NCI-H446 (cell line): ENCODE data around the gene SAMD5.

ENCODE experiments used
- DNase-seq, 2 experiments: peaks; one replicate each; lab custom pipeline; 2025; lab: John Stamatoyannopoulos, UW

SAMD5 gene

DNA sequence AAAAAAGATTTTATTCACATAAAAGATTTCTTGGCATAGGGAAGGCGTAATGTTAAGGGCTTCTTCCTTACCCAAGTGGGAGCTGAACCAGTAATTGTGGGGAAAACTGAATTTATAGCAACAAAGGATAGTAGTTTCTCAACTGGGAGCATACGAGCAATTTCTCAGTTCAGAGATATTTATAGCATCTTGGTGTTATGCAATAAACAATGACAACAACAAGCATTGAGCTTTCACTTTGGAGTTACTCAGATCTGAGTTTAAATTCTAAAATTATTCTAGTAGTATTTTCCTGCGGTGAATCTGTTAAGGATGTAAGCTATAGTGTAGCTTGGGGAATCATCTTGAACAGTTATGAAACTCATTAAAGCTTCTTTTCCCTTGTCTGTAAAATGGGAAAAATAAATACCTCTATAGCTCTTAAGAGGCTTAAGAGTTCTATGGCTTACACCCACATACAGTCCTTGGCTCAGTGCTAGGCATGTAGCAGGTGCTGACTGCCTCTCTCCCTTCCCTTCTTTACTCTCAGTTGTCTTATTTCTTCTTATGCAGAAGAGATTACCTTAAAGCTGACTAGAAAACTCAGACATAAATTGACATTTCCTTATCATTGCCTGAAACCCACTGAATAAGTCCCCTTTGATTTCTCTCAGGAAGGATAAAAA lies 58.8 kb downstream of the SAMD5 start:
- no peak for DNase-seq

DNA sequence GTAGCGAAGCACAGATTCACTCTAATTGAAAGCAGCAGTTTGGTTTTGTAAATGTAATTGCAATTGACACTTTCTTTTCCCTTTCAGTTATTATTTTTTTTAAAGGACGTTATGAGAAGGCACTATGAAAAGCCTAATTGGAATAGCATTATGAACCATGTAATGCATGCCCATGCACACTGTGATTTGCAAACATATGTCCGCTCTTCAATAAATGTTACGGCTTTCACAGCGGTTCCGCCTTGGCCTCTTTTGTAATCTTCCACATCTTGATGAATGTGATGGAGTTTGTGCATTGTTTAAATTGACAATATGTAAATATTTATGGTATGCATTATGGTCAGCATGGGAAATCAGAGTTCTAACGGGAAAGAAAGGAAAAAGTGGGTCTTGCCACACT lies 61.3 kb downstream of the SAMD5 start:
- DNase-seq: no peak

DNA sequence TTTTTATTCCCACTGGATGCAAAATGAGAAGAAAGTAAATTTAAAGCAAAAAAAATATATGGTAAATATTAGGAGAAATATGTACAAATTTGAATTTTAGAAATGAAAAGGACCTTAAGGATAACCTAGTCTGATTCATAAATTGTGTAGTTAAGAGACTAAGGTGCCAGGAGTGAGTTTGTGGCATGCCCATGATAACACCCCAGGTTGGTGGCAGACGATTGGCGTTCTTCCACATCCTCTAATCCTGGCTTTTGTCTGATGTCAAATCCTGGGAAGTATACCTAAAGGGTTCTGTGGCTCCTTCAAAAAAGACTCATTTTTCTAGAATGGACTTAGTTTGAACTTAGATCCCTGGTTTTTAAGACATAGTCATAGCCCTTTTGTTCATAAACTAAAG lies 62.2 kb downstream of the SAMD5 start:
- DNase-seq: no peak

DNA sequence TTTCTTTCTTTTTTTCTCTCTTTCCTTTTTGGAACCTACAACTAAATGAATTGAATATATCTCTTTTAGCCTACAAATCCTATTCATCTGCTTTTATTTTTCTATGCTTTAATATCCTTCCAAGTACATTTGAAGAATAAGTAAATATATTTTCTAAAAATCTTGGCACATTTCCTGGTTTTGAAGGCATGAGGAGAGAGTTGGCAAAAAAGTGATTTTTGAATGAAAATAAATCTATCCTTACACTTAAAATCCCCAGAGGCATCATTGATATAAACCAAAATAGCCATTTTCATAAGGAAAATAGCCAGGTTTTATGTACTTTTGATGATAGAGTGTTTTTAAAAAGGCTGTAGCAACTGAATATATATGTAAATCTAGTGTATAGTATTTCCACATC lies 69.0 kb downstream of the SAMD5 start:
- peak in 1 of 2 experiments; percentile 34 for DNase-seq

DNA sequence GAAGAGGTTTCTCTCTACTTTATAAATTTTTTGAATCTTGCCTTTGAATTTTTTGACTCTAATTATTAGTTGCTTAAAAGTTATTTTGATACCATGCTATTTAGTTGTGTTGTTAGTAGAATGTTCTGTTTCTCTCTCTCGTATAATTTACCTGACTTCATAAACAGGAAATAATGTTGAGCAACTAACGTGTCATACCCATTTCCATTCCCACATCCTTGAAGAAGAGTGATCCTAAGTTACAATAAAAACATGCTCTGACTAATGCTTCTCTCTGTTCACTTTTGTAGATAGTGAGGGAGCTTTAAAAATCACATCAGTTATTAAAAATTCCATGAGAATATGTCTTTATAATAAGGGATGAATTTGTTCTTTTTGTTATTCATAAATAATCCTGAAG lies 69.7 kb downstream of the SAMD5 start:
- no peak for DNase-seq

DNA sequence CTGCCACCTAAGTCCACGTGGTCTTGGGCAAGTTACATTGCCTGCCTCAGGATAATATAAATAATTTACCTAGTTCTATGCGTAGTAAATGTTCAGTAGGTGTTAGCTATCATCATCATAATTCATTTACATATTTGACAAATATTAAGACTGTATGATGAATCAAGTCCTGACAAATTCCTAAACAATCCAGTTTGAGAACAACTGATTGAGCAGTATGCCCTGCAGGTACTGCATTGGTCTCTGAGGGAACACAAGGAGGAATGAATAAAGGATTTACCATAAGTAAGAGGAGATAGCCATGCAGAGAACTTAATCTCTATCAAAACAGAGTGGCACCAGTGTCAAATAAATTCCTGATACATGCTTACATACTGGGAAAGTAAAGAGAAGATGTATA lies 70.4 kb downstream of the SAMD5 start:
- DNase-seq: no peak

DNA sequence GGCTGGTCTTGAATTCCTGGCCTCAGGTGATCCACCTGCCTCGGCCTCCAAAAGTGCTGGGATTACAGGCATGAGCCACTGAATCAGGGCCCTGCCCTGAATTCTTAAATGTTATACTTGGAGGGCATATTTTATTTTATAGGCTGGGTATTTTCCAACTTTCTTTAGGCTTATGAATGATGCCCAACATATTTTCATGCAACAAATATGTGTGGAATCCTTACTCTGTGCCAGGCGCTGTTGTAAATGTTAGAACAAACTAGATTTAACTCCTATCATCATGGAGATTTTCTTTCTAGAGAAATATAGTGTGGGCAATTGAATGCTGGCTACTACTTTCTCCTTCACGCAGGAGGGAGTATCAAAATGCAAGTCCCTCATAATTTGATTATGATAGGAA lies 71.2 kb downstream of the SAMD5 start:
- no peak for DNase-seq

DNA sequence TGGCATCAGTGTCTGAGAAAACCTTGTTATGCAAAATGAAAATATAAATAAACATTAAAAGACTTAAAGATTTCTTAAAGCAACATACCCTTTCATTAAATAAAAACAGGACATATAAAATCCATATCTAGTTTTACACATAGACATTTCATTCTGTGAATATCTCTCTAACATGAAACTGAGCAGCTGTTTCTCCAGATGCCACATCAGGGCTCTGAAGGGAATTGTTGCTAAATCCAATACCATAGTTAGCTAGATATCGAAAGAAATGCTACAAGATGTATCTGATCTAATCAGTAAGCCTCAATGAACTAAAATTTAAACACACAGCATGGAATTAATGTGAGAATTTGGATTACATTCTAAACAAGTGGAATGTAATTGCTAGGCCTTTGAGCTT lies 74.5 kb downstream of the SAMD5 start:
- DNase-seq: no peak

DNA sequence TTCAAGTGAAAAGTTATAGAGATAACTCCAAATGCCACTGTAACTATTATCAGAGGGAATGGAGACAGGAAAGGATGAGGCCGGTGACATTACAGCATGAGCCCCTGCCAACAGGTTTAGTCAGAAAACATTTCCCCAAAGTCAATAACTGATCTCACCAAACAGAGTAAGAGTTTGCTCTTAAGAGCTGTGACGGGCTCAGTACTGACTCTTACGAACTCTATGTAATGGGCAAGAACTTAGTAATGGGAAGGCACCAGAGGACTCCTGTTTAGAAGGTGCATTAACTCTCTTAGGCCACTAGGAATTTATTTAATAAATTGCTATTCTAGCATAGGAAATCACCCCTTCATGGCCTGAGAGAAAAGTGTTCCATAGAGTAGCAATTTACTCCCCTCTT lies 76.8 kb downstream of the SAMD5 start:
- no peak for DNase-seq

DNA sequence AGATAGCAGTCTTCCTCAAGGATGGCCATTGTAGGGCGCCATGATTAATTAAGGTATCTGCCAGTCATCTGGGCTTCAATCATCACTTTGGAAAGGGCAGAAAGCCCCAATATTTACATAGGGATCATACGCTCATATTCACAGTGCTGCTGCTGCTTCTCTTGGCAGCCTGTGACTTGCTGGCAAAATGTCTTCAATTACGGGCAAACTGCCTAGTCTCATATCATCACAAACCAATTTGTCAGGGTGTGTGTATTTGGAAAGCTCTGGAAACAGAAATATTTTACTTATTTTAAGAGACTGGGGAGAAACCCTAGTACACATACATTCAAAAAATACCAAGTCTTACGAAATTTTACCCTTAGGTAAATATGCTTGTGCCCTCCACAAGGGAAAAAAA lies 77.6 kb downstream of the SAMD5 start:
- peak; percentile 77 to 85 for DNase-seq

DNA sequence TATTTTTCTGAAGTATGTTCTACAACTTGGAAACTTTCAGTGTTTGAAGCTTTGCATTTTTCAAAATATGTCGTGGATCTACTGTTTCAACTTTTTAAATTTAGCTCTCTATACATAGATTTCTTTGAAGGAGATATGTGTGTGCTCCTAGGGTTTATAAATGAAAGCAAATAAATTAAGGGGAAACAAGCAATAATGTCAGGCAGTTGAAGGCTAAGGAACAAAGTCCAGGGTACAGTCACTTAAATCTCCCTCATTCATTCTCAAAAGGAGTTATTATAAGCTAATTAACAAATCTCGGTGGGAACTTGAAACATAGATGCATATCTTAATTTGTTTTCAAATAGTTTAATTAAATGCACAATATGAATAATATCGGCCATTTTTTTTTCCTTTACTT lies 79.4 kb downstream of the SAMD5 start:
- no peak for DNase-seq

DNA sequence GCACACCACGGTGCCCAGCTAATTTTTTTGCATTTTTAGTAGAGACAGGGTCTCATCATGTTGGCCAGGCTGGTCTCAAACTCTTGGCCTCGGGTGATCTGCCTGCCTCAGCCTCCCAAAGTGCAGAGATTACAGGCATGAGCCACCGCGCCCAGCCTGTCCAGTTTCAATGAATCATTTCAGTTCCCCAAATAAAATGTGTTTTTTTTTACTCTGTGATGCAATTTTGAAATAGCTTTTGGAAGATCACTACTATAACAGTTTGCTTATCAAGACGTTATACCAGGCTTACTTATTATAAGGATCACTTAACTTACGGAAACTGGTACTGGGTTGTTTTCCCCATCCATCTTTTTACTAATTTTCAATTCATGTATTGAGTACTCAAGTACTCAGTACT lies 80.0 kb downstream of the SAMD5 start:
- no peak for DNase-seq

DNA sequence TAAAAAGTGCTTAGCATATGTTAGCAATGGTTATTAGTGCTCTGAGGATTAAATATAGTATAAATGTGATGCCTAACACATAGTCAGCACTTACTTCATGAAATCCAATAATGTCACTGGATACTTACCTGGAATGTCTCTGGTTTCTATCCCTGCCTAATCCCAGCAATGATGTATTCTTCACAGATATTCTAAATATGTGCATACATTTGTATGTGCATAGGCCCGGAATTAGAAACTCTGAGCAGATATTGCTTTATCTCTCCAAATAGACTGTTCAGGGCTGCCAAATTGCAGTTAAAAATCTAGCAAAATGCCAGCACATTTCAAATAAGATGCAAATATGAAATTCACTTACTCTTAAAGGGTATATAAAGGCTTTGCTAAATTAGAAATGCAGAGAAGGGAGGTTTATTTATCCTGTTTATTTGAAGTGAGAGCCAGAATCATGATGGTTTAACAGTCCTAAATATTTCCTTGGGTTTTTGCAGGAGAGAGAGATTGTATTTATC lies 81.3 kb downstream of the SAMD5 start:
- no peak for DNase-seq

DNA sequence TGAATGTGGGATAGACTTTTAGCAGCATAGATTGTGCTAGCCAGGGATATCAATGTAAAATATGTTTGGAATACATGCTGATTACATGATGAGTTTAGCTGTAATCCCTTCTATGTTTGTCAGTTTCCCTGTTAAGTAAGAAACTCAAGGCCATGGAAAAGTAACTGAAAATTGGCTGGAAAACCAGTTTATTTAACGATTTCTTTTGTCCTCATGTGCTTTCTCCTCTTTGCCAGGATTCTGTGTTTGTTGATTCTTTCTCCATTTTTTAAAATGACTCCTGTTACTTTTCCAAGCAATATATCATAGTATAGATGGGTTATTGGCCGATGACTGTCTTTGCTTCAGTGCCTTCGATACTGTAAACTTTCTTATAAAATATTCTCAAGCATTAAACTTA lies 87.5 kb downstream of the SAMD5 start:
- no peak for DNase-seq

DNA sequence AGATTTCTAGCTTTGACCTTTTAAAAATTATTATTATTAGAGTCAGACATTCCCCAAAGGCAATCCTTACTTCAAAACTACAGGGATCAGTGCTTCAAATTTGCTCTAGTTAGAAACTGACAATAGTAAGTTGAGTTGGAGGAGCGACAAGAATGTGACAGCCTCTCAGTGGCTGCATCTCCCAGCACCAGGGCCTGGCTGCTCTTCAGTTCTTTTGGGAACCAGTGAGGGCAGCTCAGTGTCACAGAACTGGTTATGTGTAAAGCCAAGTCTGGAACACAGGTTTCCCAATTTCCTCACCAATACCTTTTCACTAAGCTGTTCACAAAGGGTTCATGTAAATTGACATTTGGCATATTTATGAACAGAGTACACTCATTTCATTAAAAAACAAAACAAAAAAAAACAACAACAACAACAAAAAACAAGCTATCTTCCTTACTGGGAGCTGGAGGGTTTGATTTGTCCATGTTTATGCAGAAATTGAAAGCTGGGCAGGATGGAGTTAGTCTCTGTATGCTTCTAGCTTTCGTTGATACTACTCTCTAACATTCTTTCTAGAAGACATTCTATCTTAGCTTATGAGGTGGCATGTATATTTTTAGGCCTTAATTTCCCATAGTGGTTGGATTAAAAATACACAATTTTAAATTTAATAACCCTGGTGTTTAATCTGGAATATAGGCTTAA lies 95.0 kb downstream of the SAMD5 start:
- DNase-seq: no peak

DNA sequence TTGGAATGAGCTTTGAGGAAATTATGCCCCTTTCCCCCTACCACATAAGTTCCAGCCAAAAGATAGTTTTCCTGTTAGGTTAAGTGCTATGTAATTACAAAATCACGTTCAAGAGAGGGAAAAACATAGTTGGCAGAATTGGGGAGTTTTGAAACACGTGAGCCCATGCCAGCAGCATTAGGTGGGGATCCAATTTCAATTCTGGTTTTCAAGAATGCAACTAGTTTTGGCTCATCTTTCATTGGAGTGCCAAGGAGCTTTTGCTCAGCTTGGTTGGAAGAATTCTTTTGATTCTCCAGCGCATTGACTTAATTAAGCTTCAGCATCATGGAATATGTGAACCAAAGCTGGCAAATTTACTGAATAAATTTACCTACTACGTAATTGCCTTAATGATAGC lies 95.9 kb downstream of the SAMD5 start:
- DNase-seq: peak in 1 of 2 experiments; percentile 49

DNA sequence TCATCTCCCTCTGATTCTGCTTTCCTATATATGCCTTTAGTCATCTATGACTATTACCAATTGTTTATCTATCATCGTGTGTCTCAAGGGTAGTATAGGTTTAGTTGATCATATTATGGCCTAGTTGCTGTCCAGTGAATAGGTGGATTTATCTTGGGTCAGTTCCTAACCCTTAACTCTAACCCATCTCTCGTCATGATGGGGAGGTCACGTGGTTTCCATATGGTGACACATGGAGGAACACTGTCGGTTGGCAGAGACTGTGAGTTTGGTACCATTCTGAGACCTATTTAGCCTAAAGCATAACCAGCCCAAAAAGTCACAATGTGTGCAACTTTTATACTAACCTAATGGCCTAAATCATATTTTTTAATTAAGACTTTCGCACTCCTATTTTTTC lies 103.5 kb downstream of the SAMD5 start:
- DNase-seq: no peak

DNA sequence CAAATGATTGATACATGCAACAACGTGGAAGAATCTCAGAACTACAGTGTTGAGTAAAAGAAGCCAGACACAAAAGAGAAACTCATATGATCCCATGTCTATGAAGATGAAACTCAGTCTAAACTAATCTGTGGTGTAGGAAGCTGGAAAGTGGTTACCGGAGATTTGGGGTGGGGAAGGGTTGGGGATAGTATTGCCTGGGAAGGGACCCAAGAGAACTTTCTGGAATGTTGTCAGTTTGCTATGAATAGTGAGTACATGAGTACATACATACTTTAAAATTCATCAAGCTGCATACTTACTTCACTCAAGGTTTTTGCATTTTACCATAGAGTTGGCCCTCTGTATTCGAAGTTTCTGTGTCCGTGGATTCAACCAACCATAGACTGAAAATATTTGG lies 106.0 kb downstream of the SAMD5 start:
- no peak for DNase-seq

DNA sequence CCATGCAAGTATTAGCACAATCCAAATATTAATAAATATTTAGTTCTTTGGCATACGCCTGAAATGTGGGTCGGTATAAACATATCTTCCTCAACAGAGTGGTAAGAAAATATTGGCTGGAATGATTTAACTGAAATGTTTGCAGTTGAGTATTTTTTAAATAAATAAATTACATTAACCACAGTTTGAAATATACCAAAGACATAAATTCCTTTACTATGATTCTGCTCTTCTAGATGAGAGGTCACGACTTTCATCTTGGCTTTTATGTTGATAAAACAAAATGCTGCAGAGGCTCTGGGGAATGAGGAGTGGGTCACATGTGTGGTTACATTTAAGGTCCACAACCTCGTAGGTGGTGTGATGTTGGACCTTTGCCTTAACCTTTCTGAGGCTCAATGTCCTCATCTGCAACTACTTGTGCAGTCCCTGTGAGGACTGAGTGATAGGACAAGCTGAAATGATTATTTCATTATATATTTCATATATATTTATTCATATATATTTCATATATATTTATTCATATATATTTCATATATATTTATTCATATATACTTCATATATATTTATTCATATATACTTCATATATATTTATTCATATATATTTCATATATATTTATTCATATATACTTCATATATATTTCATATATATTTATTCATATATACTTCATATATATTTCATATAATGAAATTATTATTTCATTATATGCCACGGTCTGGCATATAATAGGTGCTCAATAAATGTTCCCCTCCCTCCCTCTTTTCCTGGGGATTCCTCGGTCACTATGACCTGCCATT lies 107.4 kb downstream of the SAMD5 start:
- DNase-seq: no peak

DNA sequence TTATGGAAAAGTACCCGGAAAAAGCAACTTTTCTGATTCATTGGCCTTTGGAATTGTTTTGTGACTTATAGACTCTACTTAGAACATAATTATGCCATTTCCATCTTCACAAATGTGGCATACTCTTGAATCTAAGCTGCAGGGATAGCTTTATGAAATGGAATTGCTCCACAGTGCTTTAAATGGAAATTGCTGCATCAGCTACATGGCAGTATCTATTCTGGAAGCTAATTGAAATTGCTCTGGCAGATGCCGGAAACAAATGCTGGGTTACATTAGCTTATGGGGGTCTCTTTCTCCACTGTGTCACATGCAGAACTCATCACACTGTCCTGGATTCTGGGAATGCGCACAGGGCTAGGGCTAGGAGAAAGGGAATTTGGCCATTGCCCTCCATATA lies 108.9 kb downstream of the SAMD5 start:
- no peak for DNase-seq

DNA sequence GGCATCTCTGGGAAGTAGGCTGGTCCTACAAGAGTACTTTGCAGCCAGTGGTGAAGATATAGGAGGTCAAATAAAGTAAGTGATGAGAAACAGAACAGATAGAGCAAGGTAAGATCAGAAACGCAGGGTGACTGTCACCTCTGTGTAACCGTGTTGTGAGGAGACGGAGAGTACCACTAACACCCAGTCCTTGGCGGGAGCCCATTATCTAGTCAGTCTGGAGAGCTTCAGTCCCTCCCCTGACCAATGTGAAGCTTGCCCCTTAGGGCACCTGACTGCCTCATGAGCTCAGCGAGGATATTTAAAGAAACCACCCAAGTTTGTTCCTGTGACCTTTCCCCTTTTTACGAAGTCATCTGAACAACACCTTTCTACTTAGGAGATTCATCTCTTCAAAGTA lies 110.0 kb downstream of the SAMD5 start:
- DNase-seq: no peak

DNA sequence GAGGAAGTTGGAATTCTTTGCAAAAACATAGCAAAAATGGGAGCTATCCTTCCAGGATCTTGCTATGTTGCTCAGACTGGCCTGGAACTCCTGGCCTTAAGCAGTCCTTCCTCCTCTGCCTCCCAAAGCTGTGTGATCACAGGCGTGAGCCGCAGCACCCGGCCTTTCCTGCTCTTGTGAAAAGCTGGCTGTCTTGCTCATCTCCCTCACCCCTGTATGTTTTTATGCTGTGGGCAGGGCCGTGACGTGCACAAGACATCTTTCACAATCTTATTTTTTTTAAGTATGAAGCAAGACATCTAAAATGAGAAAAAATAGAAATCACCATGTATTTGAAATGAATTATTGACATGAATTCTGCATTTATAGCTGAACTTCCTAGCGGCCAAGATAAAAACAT lies 110.4 kb downstream of the SAMD5 start:
- no peak for DNase-seq
